Loucy (cell line): ENCODE measurements around the gene PIGP.

Experiments
- H2AFZ ChIP-seq: fragments of 200-600 bp; sonication (generic); 2 replicates; pipeline ENCODE4 v1.6.0; 2016; ENCODE audit warnings: antibody characterized with exemption, mild to moderate bottlenecking, low read length, moderate library complexity
- H3F3A ChIP-seq: fragments of 200-600 bp; 2 replicates; pipeline ENCODE4 v1.6.0; 2016; ENCODE audit warnings: antibody characterized with exemption, low read depth, mild to moderate bottlenecking
- H3K27me3 ChIP-seq: fragments of 200-600 bp; sonication (generic); 2 replicates; pipeline ENCODE4 v1.6.1; 2014; ENCODE audit warnings: low read length, mild to moderate bottlenecking; ENCODE audit not compliant: insufficient read depth, poor library complexity, severe bottlenecking
- H3K36me3 ChIP-seq: fragments of 200-600 bp; sonication (generic); 2 replicates; pipeline ENCODE4 v1.6.1; 2016; ENCODE audit warnings: low read length; ENCODE audit not compliant: insufficient read depth
- H3K4me1 ChIP-seq: fragments of 200-600 bp; sonication (generic); 2 replicates; pipeline ENCODE4 v1.5.1; 2014; ENCODE audit warnings: low read length, mild to moderate bottlenecking; ENCODE audit not compliant: insufficient read depth, poor library complexity, severe bottlenecking
- H3K4me2 ChIP-seq: fragments of 200-600 bp; sonication (generic); 2 replicates; pipeline ENCODE4 v1.6.0; 2014; ENCODE audit warnings: antibody characterized with exemption, low read length, low read depth, mild to moderate bottlenecking; ENCODE audit not compliant: poor library complexity, severe bottlenecking
- H3K4me3 ChIP-seq: fragments of 200-600 bp; sonication (generic); 2 replicates; pipeline ENCODE4 v1.5.1; 2014; ENCODE audit warnings: low read length, mild to moderate bottlenecking, mixed read lengths; ENCODE audit not compliant: poor library complexity, severe bottlenecking
- H3K79me2 ChIP-seq: fragments of 200-600 bp; sonication (generic); 2 replicates; pipeline ENCODE4 v1.6.1; 2014; ENCODE audit warnings: low read length; ENCODE audit not compliant: insufficient read depth
- H3K9ac ChIP-seq: fragments of 200-600 bp; sonication (generic); 2 replicates; pipeline ENCODE4 v1.6.0; 2014; ENCODE audit warnings: mild to moderate bottlenecking, low read depth, low read length, moderate library complexity; ENCODE audit not compliant: poor library complexity, severe bottlenecking
- H3K9me2 ChIP-seq: fragments of 200-600 bp; sonication (generic); replicated peaks from 2 replicates; pipeline ENCODE4 v1.6.1; 2016; ENCODE audit warnings: low read depth, low read length, mixed read lengths
- H3K9me3 ChIP-seq: fragments of 200-600 bp; sonication (generic); 2 replicates; pipeline ENCODE4 v1.6.1; 2014; ENCODE audit warnings: mild to moderate bottlenecking, antibody characterized with exemption, low read length, low read depth; ENCODE audit not compliant: insufficient read depth
- H4K20me1 ChIP-seq: fragments of 200-600 bp; sonication (generic); 2 replicates; pipeline ENCODE4 v1.6.0; 2014; ENCODE audit warnings: antibody characterized with exemption, low read length, mild to moderate bottlenecking; ENCODE audit not compliant: insufficient read depth, poor library complexity, severe bottlenecking
- CTCF ChIP-seq: fragments of 200-600 bp; sonication (generic); conservative IDR thresholded peaks from 2 replicates; pipeline ENCODE4 v1.5.1; 2014; ENCODE audit warnings: mild to moderate bottlenecking, antibody characterized with exemption, low read length
- EZH2phosphoT487 ChIP-seq: fragments of 200-600 bp; IDR thresholded peaks from 2 replicates; pipeline ENCODE4 v1.6.1; 2018; ENCODE audit warnings: antibody characterized with exemption, mild to moderate bottlenecking, moderate library complexity, borderline replicate concordance

The PIGP gene

GRCh38 chr21:37026499-37026898, 46.4 kb downstream of the PIGP start:
- H3K4me1 ChIP-seq, result no peaks in the 10 kb centered on the region
- H4K20me1 ChIP-seq, result no peaks in the 10 kb centered on the region
- H3K79me2 ChIP-seq, result no peaks in the 10 kb centered on the region
- H3K9me3 ChIP-seq, result no peaks in the 10 kb centered on the region
- H3K9ac ChIP-seq, result no peak overlapping the region
- no peaks in the 10 kb centered on the region for H3K36me3 ChIP-seq
- H3F3A ChIP-seq, result no peaks in the 10 kb centered on the region
- TF ChIP-seq EZH2phosphoT487 (no peak), CTCF (no peak)
- no peaks in the 10 kb centered on the region for H3K27me3 ChIP-seq
- no peaks in the 10 kb centered on the region for H3K9me2 ChIP-seq
- H2AFZ ChIP-seq, result peak overlapping the region; percentile 24; the same call in 1 of the 2 replicates
- H3K4me3 ChIP-seq, result no peak overlapping the region
- no peak overlapping the region for H3K4me2 ChIP-seq

GRCh38 chr21:37017951-37018679, 54.8 kb downstream of the PIGP start:
- no peaks in the 10 kb centered on the region for H4K20me1 ChIP-seq
- no peaks in the 10 kb centered on the region for H3K9me2 ChIP-seq
- TF ChIP-seq EZH2phosphoT487 (no peak), CTCF (no peak)
- no peaks in the 10 kb centered on the region for H3K79me2 ChIP-seq
- H2AFZ ChIP-seq, result no peak overlapping the region
- no peaks in the 10 kb centered on the region for H3K27me3 ChIP-seq
- H3K36me3 ChIP-seq, result no peaks in the 10 kb centered on the region
- no peak overlapping the region for H3K9ac ChIP-seq
- no peak overlapping the region for H3K4me2 ChIP-seq
- H3F3A ChIP-seq, result no peaks in the 10 kb centered on the region
- H3K9me3 ChIP-seq, result no peaks in the 10 kb centered on the region
- H3K4me1 ChIP-seq, result no peaks in the 10 kb centered on the region
- H3K4me3 ChIP-seq, result no peak overlapping the region
